HEK293T (cell line): ENCODE measurements around the gene CADPS2.
"Not testable (repeated sequence)": the region's sequence is repeated elsewhere in the genome, so short reads cannot be mapped to it uniquely, and the experiment has no call there.

ENCODE experiments used
- CTCF ChIA-PET: fragments of 350-600 bp; formaldehyde crosslinking; extraction: SDS; loops from one replicate; lab custom pipeline; 2021; ENCODE audit warnings: antibody characterized with exemption, inconsistent platforms; lab: Yijun Ruan, JAX
- POLR2A ChIA-PET: fragments of 350-600 bp; formaldehyde crosslinking; extraction: SDS; loops from one replicate; lab custom pipeline; 2020; ENCODE audit warnings: antibody characterized with exemption, inconsistent platforms; lab: Yijun Ruan, JAX
- DNase-seq: peaks from one replicate; pipeline ENCODE4 v3.0.0; 2012; ENCODE audit warnings: mixed read lengths; ENCODE audit errors: extremely low spot score
- ARNT ChIP-seq: fragments of 450-650 bp; IDR thresholded peaks from 2 replicates; pipeline ENCODE4 v1.6.1; 2017; ENCODE audit warnings: mild to moderate bottlenecking
- BHLHE40 ChIP-seq: fragments of 450-650 bp; IDR thresholded peaks from 2 replicates; pipeline ENCODE4 v1.6.1; 2016; ENCODE audit warnings: mild to moderate bottlenecking, moderate library complexity, borderline replicate concordance
- CTBP1 ChIP-seq: fragments of 450-650 bp; IDR thresholded peaks from 2 replicates; pipeline ENCODE4 v1.6.1; 2016; ENCODE audit warnings: borderline replicate concordance
- ELF4 ChIP-seq: fragments of 450-650 bp; IDR thresholded peaks from 2 replicates; pipeline ENCODE4 v1.6.1; 2017; ENCODE audit warnings: antibody characterized with exemption
- FOXA1 ChIP-seq: fragments of 450-650 bp; IDR thresholded peaks from 2 replicates; pipeline ENCODE4 v1.6.1; 2016; ENCODE audit warnings: mild to moderate bottlenecking
- FOXK2 ChIP-seq: fragments of 450-650 bp; IDR thresholded peaks from 2 replicates; pipeline ENCODE4 v1.6.1; 2016; ENCODE audit warnings: mild to moderate bottlenecking
- FOXM1 ChIP-seq: fragments of 450-650 bp; IDR thresholded peaks from 2 replicates; pipeline ENCODE4 v1.6.1; 2017; ENCODE audit warnings: mild to moderate bottlenecking, borderline replicate concordance
- HDGF ChIP-seq: fragments of 450-650 bp; IDR thresholded peaks from 2 replicates; pipeline ENCODE4 v1.6.1; 2017; ENCODE audit warnings: antibody characterized with exemption, borderline replicate concordance
- L3MBTL2 ChIP-seq: fragments of 450-650 bp; conservative IDR thresholded peaks from 2 replicates; pipeline ENCODE4 v1.6.1; 2016; ENCODE audit warnings: mild to moderate bottlenecking
- LEF1 ChIP-seq: fragments of 450-650 bp; IDR thresholded peaks from 2 replicates; pipeline ENCODE4 v1.6.1; 2017; ENCODE audit warnings: mild to moderate bottlenecking, borderline replicate concordance
- NFRKB ChIP-seq: fragments of 450-650 bp; IDR thresholded peaks from 2 replicates; pipeline ENCODE4 v1.6.1; 2016; ENCODE audit warnings: mild to moderate bottlenecking, moderate library complexity
- PKNOX1 ChIP-seq: fragments of 450-650 bp; IDR thresholded peaks from 2 replicates; pipeline ENCODE4 v1.6.1; 2016
- SP1 ChIP-seq: fragments of 450-650 bp; IDR thresholded peaks from 2 replicates; pipeline ENCODE4 v1.6.1; 2017
- SUZ12 ChIP-seq: fragments of 450-650 bp; IDR thresholded peaks from 2 replicates; pipeline ENCODE4 v1.6.1; 2016; ENCODE audit warnings: mild to moderate bottlenecking
- TARDBP ChIP-seq: fragments of 450-650 bp; IDR thresholded peaks from 2 replicates; pipeline ENCODE4 v1.6.1; 2016
- ZNF384 ChIP-seq: fragments of 450-650 bp; IDR thresholded peaks from 2 replicates; pipeline ENCODE4 v1.6.1; 2016

The CADPS2 gene

GRCh38 chr7:122847871-122848473 is 38.3 kb downstream of the CADPS2 start:
- DNase-seq = no peak
- CTCF ChIA-PET = interaction anchor here (0.6 kb wide), 1 partner anchor 18 kb away, joined by 3 read pairs; no protein-coding TSS in a partner anchor
- POLR2A ChIA-PET = interaction anchor here (0.8 kb wide), 1 partner anchor 35 kb away, joined by 3 read pairs; no protein-coding TSS in a partner anchor
- TF ChIP-seq FOXM1 (no peak), NFRKB (no peak), PKNOX1 (no peak), ZNF384 (no peak), LEF1 (no peak), BHLHE40 (no peak), ELF4 (no peak), SP1 (no peak), SUZ12 (no peak), CTBP1 (no peak), FOXA1 (no peak), L3MBTL2 (no peak), HDGF (no peak), TARDBP (no peak), FOXK2 (no peak)

GRCh38 chr7:122846591-122846990 is 39.7 kb downstream of the CADPS2 start:
- no peak for DNase-seq
- CTCF ChIA-PET = no interaction called here
- TF ChIP-seq ELF4 = no peak
- TF ChIP-seq SP1 = no peak
- TF ChIP-seq ZNF384 = no peak
- TF ChIP-seq TARDBP = no peak
- no peak for TF ChIP-seq PKNOX1
- TF ChIP-seq LEF1 = no peak
- no peak for TF ChIP-seq FOXK2
- TF ChIP-seq L3MBTL2 = no peak
- no peak for TF ChIP-seq SUZ12
- no peak for TF ChIP-seq FOXA1
- no peak for TF ChIP-seq BHLHE40
- POLR2A ChIA-PET = no interaction called here

DNA sequence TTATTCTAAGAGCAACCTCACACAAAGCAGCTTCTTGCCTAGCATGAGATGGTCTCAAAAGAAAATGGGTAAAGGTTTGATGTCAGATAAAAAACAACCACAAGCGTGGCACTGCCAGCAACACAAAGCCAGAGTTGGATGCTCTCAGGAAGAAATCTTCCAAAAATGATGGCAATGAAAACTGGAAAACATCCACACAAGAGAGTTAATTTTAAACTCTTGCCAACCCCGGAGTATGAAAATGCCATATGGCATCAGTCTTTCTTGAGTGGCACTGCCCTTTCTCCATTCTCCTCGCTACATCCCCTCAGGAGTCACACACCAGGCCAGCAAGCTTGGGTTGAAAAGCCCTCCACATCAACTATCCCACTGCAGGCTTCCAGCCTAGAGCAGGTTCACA is 41.0 kb downstream of the CADPS2 start:
- CTCF ChIA-PET = no interaction called here
- no peak for DNase-seq
- POLR2A ChIA-PET = no interaction called here
- TF ChIP-seq CTBP1 (no peak), L3MBTL2 (no peak), HDGF (no peak), SUZ12 (no peak), ZNF384 (no peak), LEF1 (no peak)

- ChIA-PET CTCF (no interaction called here), POLR2A (no interaction called here)
- TF ChIP-seq TARDBP = no peak
- no peak for TF ChIP-seq CTBP1
- TF ChIP-seq HDGF = no peak
- TF ChIP-seq ELF4 = no peak
- TF ChIP-seq SUZ12 = no peak
- no peak for TF ChIP-seq FOXK2
- no peak for TF ChIP-seq ARNT
- TF ChIP-seq FOXM1 = no peak
- TF ChIP-seq PKNOX1 = no peak
- TF ChIP-seq L3MBTL2 = no peak
- no peak for TF ChIP-seq NFRKB
- no peak for TF ChIP-seq FOXA1
- no peak for TF ChIP-seq ZNF384
- TF ChIP-seq LEF1 = no peak
- no peak for TF ChIP-seq SP1
- TF ChIP-seq BHLHE40 = no peak
- DNase-seq = no peak
These were observed 41.9 kb downstream of the CADPS2 start for GRCh38 chr7:122844191-122844988.

DNA sequence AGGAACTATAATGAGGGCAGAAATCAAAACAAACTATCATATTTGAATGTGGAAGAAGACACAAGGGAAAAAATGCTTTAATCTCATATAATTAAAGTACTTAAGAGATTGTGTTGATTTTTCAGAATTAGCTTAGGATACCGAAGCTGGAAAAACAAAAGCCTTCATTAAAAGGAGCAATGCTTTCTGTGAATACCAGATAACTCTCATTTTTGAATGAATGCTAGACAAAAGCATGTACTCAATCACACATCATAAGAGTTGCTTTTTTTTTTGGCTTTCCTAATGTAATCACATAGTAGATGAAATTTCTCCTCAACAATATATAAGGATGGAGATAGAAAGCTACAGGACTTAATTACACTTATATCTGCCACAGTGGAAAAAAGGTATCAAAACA is 43.3 kb downstream of the CADPS2 start:
- ChIA-PET CTCF (no interaction called here), POLR2A (no interaction called here)
- TF ChIP-seq CTBP1 (no peak), LEF1 (no peak), SP1 (no peak), TARDBP (no peak), PKNOX1 (no peak), NFRKB (no peak), L3MBTL2 (no peak), HDGF (no peak), BHLHE40 (no peak), ZNF384 (no peak), FOXM1 (no peak), FOXA1 (no peak), SUZ12 (no peak), ARNT (no peak), FOXK2 (no peak), ELF4 (no peak)
- DNase-seq = no peak

DNA sequence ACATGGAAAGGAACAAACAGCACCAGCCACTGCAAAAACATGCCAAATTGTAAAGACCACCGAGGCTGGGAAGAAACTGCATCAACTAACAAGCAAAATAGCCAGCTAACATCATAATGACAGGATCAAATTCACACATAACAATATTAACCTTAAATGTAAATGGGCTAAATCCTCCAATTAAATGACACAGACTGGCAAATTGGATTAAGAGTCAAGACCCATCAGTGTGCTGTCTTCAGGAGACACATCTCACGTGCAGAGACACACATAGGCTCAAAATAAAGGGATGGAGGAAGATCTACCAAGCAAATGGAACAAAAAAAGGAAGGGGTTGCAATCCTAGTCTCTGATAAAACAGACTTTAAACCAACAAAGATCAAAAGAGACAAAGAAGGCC is 50.0 kb downstream of the CADPS2 start:
- DNase-seq, CTCF ChIA-PET, POLR2A ChIA-PET: not testable (repeated sequence)

DNA sequence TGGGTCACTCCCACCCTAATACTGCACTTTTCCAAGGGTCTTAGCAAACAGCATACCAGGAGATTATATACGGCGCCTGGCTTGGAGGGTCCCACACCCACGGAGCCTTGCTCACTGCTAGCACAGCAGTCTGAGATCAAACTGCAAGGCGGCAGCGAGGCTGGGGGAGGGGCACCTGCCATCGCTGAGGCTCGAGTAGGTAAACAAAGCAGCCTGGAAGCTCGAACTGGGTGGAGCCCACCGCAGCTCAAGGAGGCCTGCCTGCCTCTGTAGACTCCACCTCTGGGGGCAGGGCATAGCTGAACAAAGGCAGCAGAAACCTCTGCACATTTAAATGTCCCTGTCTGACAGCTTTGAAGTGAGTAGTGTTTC is 51.7 kb downstream of the CADPS2 start:
- DNase-seq, CTCF ChIA-PET, POLR2A ChIA-PET: not testable (repeated sequence)
